Omental fat pad (tissue), 4 donors: ENCODE data around the gene KMO. TPM values are rescaled to one million over a fixed set of nuclear protein-coding genes. Genes with fewer than 3 reads are reported as not detected.

ENCODE experiments used
- ATAC-seq: fragments of 150-250 bp; one replicate; pipeline ENCODE4 v1.9.1; 2016; ENCODE audit warnings: mild to moderate bottlenecking, moderate library complexity; ENCODE audit not compliant: low FRiP score
- DNase-seq: peaks from one replicate; pipeline ENCODE4 v3.0.0-alpha.2; 2019; ENCODE audit warnings: low spot score
- CTCF ChIP-seq, 3 donors: fragments of 450-650 bp; IDR thresholded peaks; one replicate each; pipeline ENCODE4 v1.5.1; 2016 to 2017; ENCODE audit warnings: antibody characterized with exemption in 3 of 3, mild to moderate bottlenecking in 3 of 3, moderate library complexity in 2 of 3
- total RNA-seq, 4 donors: library from RNA; depleted of rRNA; stranded (reverse); fragments of >200 nt; gene quantifications; one replicate each; pipeline ENCODE4 v1.1.0, GENCODE V29; 2016

KMO gene
- total RNA-seq, 4 donors from 2014 or later = 1.3 to 4.4 (median 2.5) TPM

GRCh38 chr1:241641773-241642592 lies 109.8 kb downstream of the KMO start:
- no peak for ATAC-seq
- TF ChIP-seq CTCF (IDR thresholded peaks at IDR 0.05) = no peak
- DNase-seq = no peak

GRCh38 chr1:241642593-241642944 lies 110.4 kb downstream of the KMO start:
- no peak for TF ChIP-seq CTCF (IDR thresholded peaks at IDR 0.05)
- ATAC-seq = no peak

GRCh38 chr1:241644259-241644658 lies 112.1 kb downstream of the KMO start:
- DNase-seq (no peak), ATAC-seq (no peak)
- no peak for TF ChIP-seq CTCF (IDR thresholded peaks at IDR 0.05)

More at GRCh38 chr1:241642593-241642944, 110.4 kb downstream of the KMO start:
- DNase-seq = no peak

- no peak for DNase-seq
- no peak for TF ChIP-seq CTCF (IDR thresholded peaks at IDR 0.05)
These were observed 113.0 kb downstream of the KMO start for GRCh38 chr1:241645199-241645598.

More at GRCh38 chr1:241645199-241645598, 113.0 kb downstream of the KMO start:
- no peak for ATAC-seq

Other genes starting within 250 kb of the KMO start
- under 1 TPM in 1 of 4 donors, not detected in 3; 0.47 TPM for gene RGS7, start 175.2 kb upstream of the KMO start, total RNA-seq
- gene FH, start 12.6 kb upstream of the KMO start, total RNA-seq = 10 to 100 TPM; 28.5 to 61.6 (median 47.0) TPM
- gene CHML, start 108.0 kb downstream of the KMO start, total RNA-seq = 10 to 100 TPM in 1 of 4 donors, 1 to 10 TPM in 3; 4.8 to 12.6 (median 7.7) TPM
- 10 to 100 TPM; 10.9 to 20.0 (median 12.8) TPM for gene OPN3, start 108.0 kb downstream of the KMO start, total RNA-seq
- not detected for gene WDR64, start 119.9 kb downstream of the KMO start, total RNA-seq